Thoracic aorta (tissue), 2 donors: Measurements from ENCODE around the gene DPAGT1. TPM values are rescaled to one million over a fixed set of nuclear protein-coding genes. Genes with fewer than 3 reads are reported as not detected.
"Not testable (repeated sequence)": the region's sequence is repeated elsewhere in the genome, so short reads cannot be mapped to it uniquely, and the experiment has no call there.

ENCODE experiments used
- ATAC-seq: fragments of 150-250 bp; one replicate; pipeline ENCODE4 v1.8.0; 2017; ENCODE audit warnings: low read depth; ENCODE audit not compliant: insufficient number of reproducible peaks, low FRiP score
- DNase-seq: peaks from one replicate; pipeline ENCODE4 v3.0.0-alpha.2; 2020; ENCODE audit warnings: low spot score
- H3K27ac ChIP-seq, 2 donors: fragments of 200-600 bp; sonication (generic); 1 replicate in 1 of 2; 2 replicates in 1 of 2; pipeline ENCODE4 v1.5.1; 2016; ENCODE audit warnings: mild to moderate bottlenecking in 2 of 2, moderate library complexity in 2 of 2
- H3K27me3 ChIP-seq: fragments of 200-600 bp; sonication (generic); replicated peaks from 2 replicates; pipeline ENCODE4 v1.6.0; 2016; ENCODE audit warnings: mild to moderate bottlenecking; ENCODE audit not compliant: insufficient read depth
- H3K36me3 ChIP-seq: fragments of 200-600 bp; sonication (generic); one replicate; pipeline ENCODE4 v1.5.1; 2016
- H3K4me1 ChIP-seq, 2 donors: fragments of 200-600 bp; sonication (generic); 1 replicate in 1 of 2; 2 replicates in 1 of 2; pipeline versions ENCODE4 v1.5.1 to v1.6.0; 2016; ENCODE audit warnings: low read depth in 2 of 2, mild to moderate bottlenecking in 1 of 2; ENCODE audit not compliant: control insufficient read depth in 1 of 2
- H3K4me3 ChIP-seq: fragments of 200-600 bp; sonication (generic); 2 replicates; pipeline ENCODE4 v1.5.1; 2016; ENCODE audit warnings: mild to moderate bottlenecking
- H3K9me3 ChIP-seq: fragments of 200-600 bp; sonication (generic); 2 replicates; pipeline ENCODE4 v1.5.1; 2016
- CTCF ChIP-seq: fragments of 200-600 bp; sonication (generic); IDR thresholded peaks from one replicate; pipeline ENCODE4 v1.5.1; 2019; ENCODE audit warnings: antibody characterized with exemption
- total RNA-seq, 2 donors: library from RNA; depleted of rRNA; stranded (reverse); fragments of >200 nt; gene quantifications; one replicate each; pipeline versions ENCODE4 v1.1.0 to v1.2.3, GENCODE V29; 2016

The DPAGT1 gene
- total RNA-seq, 2 donors from 2014 or later: 21.4 to 44.3 TPM

GRCh38 chr11:119062779-119063178 lies 38.9 kb downstream of the DPAGT1 start:
- Histone ChIP-seq H3K36me3 (no peaks in the 10 kb centered on the region), H3K27me3 (no peaks in the 10 kb centered on the region), H3K4me3 (no peak overlapping the region), H3K4me1 (peaks cover 15 to 36% of the 10 kb centered on the region in 2 donors), H3K9me3 (no peaks in the 10 kb centered on the region), H3K27ac (peak overlapping the region in 1 of 2 donors; percentile 61)
- TF ChIP-seq CTCF: no peak
- no peak for DNase-seq
- no peak for ATAC-seq

GRCh38 chr11:119061256-119061655 lies 40.4 kb downstream of the DPAGT1 start:
- no peak for DNase-seq
- no peak for TF ChIP-seq CTCF
- H3K9me3 ChIP-seq: no peaks in the 10 kb centered on the region
- no peak overlapping the region for H3K27ac ChIP-seq
- H3K36me3 ChIP-seq: no peaks in the 10 kb centered on the region
- ATAC-seq: no peak
- no peak overlapping the region for H3K4me3 ChIP-seq
- H3K27me3 ChIP-seq: no peaks in the 10 kb centered on the region
- H3K4me1 ChIP-seq: peaks cover 9 to 29% of the 10 kb centered on the region in 2 donors

GRCh38 chr11:119059128-119059527 lies 42.5 kb downstream of the DPAGT1 start:
- ATAC-seq, H3K27ac ChIP-seq, H3K9me3 ChIP-seq, H3K36me3 ChIP-seq, H3K4me3 ChIP-seq, H3K27me3 ChIP-seq, DNase-seq: not testable (repeated sequence)
- H3K4me1 ChIP-seq: peaks cover 16 to 37% of the 10 kb centered on the region in 2 donors

GRCh38 chr11:119057000-119057769 lies 44.5 kb downstream of the DPAGT1 start, which contains the start of gene HYOU1:
HYOU1 (minus strand) TSS chr11:119057205; CDS start chr11:119056160, 1,045 bp downstream.
- Histone ChIP-seq H3K27ac (peak within 1 kb of the TSS; percentile 87 to 96), H3K4me3 (peak within 1 kb of the TSS; percentile 81), H3K9me3 (no peaks in the 10 kb centered on the region), H3K27me3 (no peaks in the 10 kb centered on the region), H3K36me3 (peaks cover 13% of the 10 kb centered on the region), H3K4me1 (peaks cover 16 to 25% of the 10 kb centered on the region in 2 donors)
- DNase-seq: peak; percentile 96
- no peak for TF ChIP-seq CTCF
- ATAC-seq: peak; percentile 95

- no peak for TF ChIP-seq CTCF
- Histone ChIP-seq H3K36me3 (peaks cover 19% of the 10 kb centered on the region), H3K27me3 (no peaks in the 10 kb centered on the region), H3K9me3 (no peaks in the 10 kb centered on the region), H3K4me3 (peak overlapping the region; percentile 81), H3K4me1 (peaks cover 16 to 23% of the 10 kb centered on the region in 2 donors), H3K27ac (peak overlapping the region; percentile 74 to 79)
- ATAC-seq (peak; percentile 42), DNase-seq (no peak)
These were observed 45.1 kb downstream of the DPAGT1 start for GRCh38 chr11:119056421-119056999.
